Kasumi-1 (cell line): ENCODE results near the gene MATN4.

Experiments
- DNase-seq, 2 experiments: peaks; one replicate each; lab custom pipeline; 2025; lab: John Stamatoyannopoulos, UW

MATN4 gene

GRCh38 chr20:45248609-45249008, 59.5 kb downstream of the MATN4 start:
- DNase-seq: no peak

GRCh38 chr20:45247865-45248264, 60.2 kb downstream of the MATN4 start:
- no peak for DNase-seq

GRCh38 chr20:45246109-45246508, 62.0 kb downstream of the MATN4 start:
- DNase-seq: peak; percentile 23 to 31
